Measurements from ENCODE around the gene MED8. TPM values are rescaled to one million over a fixed set of nuclear protein-coding genes. Genes with fewer than 3 reads are reported as not detected.

MED8 gene
- total RNA-seq, 1 experiment from 2014 or later = 60.7 TPM

DNA sequence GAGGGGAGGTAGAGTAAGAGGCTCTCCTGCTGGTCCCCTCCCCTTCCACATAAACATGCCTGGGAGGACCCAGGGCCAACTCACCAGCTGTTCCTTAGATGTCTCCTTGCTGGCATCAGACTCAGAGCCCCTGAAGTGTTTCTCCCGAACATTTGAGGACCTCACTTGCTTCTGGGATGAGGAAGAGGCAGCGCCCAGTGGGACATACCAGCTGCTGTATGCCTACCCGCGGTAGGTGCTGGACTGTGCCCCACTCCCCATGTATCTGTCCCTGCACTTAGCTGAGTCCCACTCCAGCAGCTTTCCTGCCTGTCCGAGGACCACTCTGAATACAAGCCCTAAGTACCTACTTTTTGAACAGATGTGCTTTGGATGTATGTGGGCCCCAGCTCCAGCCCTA is 51.6 kb downstream of the MED8 start:
- no peak overlapping the region for H3K27ac ChIP-seq
- no peaks in the 10 kb centered on the region for H3K36me3 ChIP-seq
- no peak for DNase-seq (ENCODE audit: low read depth in 1 of 2, low spot score in 2 of 2)
- H3K9me3 ChIP-seq (replicated peaks) = no peaks in the 10 kb centered on the region
- H3K4me3 ChIP-seq = no peak overlapping the region
- H3K4me1 ChIP-seq (replicated peaks) = no peaks in the 10 kb centered on the region
- H3K27me3 ChIP-seq (replicated peaks) = no peaks in the 10 kb centered on the region

DNA sequence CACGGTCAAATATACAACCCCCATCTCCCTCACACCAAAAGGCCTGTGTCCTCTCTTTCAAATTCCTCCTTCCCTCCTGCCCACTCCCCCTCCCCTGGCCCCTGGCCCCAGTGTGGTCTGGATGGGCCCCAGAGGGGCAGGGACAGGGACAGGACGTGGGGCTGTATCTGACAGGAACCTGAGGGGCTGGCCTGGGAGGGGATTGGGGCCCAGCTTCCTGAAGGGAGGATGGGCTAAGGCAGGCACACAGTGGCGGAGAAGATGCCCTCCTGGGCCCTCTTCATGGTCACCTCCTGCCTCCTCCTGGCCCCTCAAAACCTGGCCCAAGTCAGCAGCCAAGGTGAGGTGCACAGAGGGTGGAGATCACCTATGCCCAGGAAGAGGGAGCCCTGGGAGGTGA is 52.0 kb downstream of the MED8 start, which contains the start of gene MPL:
Gene MPL (plus strand): TSS at position 231 of the 400 bp plus-strand sequence. CDS start 31 bp downstream, at position 262.
- Histone ChIP-seq H3K4me3 (no peak within 1 kb of the TSS), H3K4me1 (replicated peaks) (no peaks in the 10 kb centered on the region), H3K36me3 (no peaks in the 10 kb centered on the region), H3K27ac (no peak within 1 kb of the TSS), H3K27me3 (replicated peaks) (no peaks in the 10 kb centered on the region), H3K9me3 (replicated peaks) (no peaks in the 10 kb centered on the region)
- no peak for DNase-seq (ENCODE audit: low read depth in 1 of 2, low spot score in 2 of 2)

DNA sequence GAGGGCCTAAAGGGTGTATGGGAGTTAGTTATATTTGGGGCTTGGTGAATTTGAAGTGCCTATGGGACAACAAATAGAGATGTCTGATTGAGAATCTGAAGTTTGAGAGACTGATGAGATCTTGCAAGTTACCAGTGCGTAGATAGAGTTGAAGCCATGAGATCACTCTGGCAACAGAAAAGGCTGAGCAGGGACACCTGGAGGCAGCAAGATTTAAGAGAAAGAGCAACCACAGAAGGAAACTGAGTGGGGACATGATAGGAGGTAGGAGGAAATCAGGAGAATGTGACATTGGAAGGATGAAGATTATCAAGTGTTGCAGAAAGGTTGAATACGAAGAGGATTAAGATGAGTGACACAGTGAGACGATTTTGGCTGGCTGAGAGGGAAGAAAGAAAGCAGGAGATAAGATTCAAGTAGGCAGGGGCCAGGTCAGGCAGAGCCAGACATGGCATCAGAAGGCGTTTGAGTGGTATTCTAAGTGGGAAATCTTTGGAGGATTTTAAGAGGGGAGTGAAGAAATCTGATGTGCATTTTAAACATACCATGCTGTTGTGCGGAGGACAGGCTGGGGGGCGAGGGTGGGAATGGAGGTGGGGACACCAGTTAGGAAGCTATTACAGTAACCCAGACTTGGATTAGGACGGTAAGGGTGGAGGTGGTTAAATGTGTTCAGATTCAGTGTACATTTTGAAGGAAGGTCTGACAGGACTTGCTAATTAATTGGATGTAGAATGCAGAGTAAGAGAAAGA is 55.0 kb downstream of the MED8 start:
- Histone ChIP-seq H3K27ac (no peak overlapping the region), H3K36me3 (no peaks in the 10 kb centered on the region), H3K4me1 (replicated peaks) (peaks cover 7% of the 10 kb centered on the region), H3K4me3 (no peak overlapping the region), H3K27me3 (replicated peaks) (no peaks in the 10 kb centered on the region), H3K9me3 (replicated peaks) (no peaks in the 10 kb centered on the region)
- DNase-seq (ENCODE audit: low read depth in 1 of 2, low spot score in 2 of 2) = no peak

Other genes with a start within 250 kb of the MED8 start
- gene EBNA1BP2, start 217.5 kb downstream of the MED8 start, total RNA-seq (2014; rRNA removed; shearing (Covaris generic)) = 235 and 270 TPM in 2 replicates
- gene CFAP57, start 217.5 kb downstream of the MED8 start, total RNA-seq (2014; rRNA removed; shearing (Covaris generic)) = 0.16 TPM in 1 of 2 replicates, not detected in the other
- not detected in 2 replicates for gene TMEM125, start 119.8 kb downstream of the MED8 start, total RNA-seq (2014; rRNA removed; shearing (Covaris generic))
- not detected in 2 replicates for gene C1orf210, start 104.2 kb downstream of the MED8 start, total RNA-seq (2014; rRNA removed; shearing (Covaris generic))
- gene TIE1, start 88.8 kb downstream of the MED8 start, total RNA-seq (2014; rRNA removed; shearing (Covaris generic)) = 0.11 TPM in 1 of 2 replicates, not detected in the other
- gene MPL, start 52.0 kb downstream of the MED8 start, total RNA-seq (2014; rRNA removed; shearing (Covaris generic)) = not detected in 2 replicates
- 194 and 257 TPM in 2 replicates for gene CDC20, start 30.8 kb downstream of the MED8 start, total RNA-seq (2014; rRNA removed; shearing (Covaris generic))
- 69.5 and 115 TPM in 2 replicates for gene ELOVL1, start 21.8 kb downstream of the MED8 start, total RNA-seq (2014; rRNA removed; shearing (Covaris generic))
- 15.6 and 19.8 TPM in 2 replicates for gene SZT2, start 99 bp upstream of the MED8 start, total RNA-seq (2014; rRNA removed; shearing (Covaris generic))
- gene HYI, start 64.1 kb upstream of the MED8 start, total RNA-seq (2014; rRNA removed; shearing (Covaris generic)) = 44.3 and 47.2 TPM in 2 replicates
- gene PTPRF, start 141.1 kb upstream of the MED8 start, total RNA-seq (2014; rRNA removed; shearing (Covaris generic)) = 11.0 and 11.5 TPM in 2 replicates